Duodenal mucosa (tissue), 2 donors: ENCODE results near the gene SLC16A1.
"Not testable (repeated sequence)": the region's sequence is repeated elsewhere in the genome, so short reads cannot be mapped to it uniquely, and the experiment has no call there.

ENCODE experiments used
- H3K27ac ChIP-seq: one replicate; pipeline ENCODE4 v1.7.0; 2013; ENCODE audit warnings: low read depth, low read length
- H3K27me3 ChIP-seq, 2 donors: one replicate each; pipeline ENCODE4 v1.7.0; 2013; ENCODE audit warnings: low read length in 2 of 2, control low read depth in 1 of 2; ENCODE audit not compliant: insufficient read depth in 2 of 2, control insufficient read depth in 1 of 2
- H3K36me3 ChIP-seq, 2 donors: one replicate each; pipeline ENCODE4 v1.7.0; 2013; ENCODE audit warnings: low read length in 2 of 2, control low read depth in 1 of 2; ENCODE audit not compliant: insufficient read depth in 2 of 2, control insufficient read depth in 1 of 2
- H3K4me1 ChIP-seq, 2 donors: one replicate each; pipeline ENCODE4 v1.7.0; 2013; ENCODE audit warnings: low read length in 2 of 2, control low read depth in 1 of 2; ENCODE audit not compliant: insufficient read depth in 2 of 2, control insufficient read depth in 1 of 2
- H3K4me3 ChIP-seq, 2 donors: one replicate each; pipeline ENCODE4 v1.7.0; 2013; ENCODE audit warnings: low read length in 2 of 2, low read depth in 1 of 2
- H3K9ac ChIP-seq, 2 donors: one replicate each; pipeline ENCODE4 v1.7.0; 2013; ENCODE audit warnings: low read length in 2 of 2, low read depth in 1 of 2
- H3K9me3 ChIP-seq, 2 donors: one replicate each; pipeline ENCODE4 v1.7.0; 2013; ENCODE audit warnings: low read length in 2 of 2, control low read depth in 1 of 2; ENCODE audit not compliant: control insufficient read depth in 1 of 2

The SLC16A1 gene

DNA sequence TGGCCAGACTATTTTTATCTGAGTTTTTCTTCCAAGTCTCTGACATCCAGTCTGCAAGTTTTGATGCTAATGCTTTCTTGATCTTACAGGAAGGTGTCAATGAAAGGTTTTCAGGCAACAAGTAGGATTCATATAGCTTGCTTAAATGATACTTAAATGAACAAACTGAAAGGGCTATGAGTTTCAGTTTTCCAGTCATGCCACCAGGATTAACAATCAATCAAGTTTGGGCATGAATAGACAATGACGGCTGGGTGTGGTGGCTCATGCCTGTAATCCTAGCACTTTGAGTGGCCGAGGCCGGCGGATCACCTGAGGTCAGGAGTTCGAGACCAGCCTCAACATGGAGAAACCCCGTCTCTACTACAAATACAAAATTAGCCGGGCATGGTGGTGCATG, 34.3 kb upstream of the SLC16A1 start:
- H3K27me3 ChIP-seq = no peaks in the 10 kb centered on the region
- peaks cover 0 to 6% of the 10 kb centered on the region in 2 donors for H3K4me1 ChIP-seq
- no peak overlapping the region for H3K27ac ChIP-seq
- no peaks in the 10 kb centered on the region for H3K36me3 ChIP-seq
- H3K9me3 ChIP-seq = no peaks in the 10 kb centered on the region
- H3K9ac ChIP-seq = no peak overlapping the region
- H3K4me3 ChIP-seq = no peak overlapping the region

DNA sequence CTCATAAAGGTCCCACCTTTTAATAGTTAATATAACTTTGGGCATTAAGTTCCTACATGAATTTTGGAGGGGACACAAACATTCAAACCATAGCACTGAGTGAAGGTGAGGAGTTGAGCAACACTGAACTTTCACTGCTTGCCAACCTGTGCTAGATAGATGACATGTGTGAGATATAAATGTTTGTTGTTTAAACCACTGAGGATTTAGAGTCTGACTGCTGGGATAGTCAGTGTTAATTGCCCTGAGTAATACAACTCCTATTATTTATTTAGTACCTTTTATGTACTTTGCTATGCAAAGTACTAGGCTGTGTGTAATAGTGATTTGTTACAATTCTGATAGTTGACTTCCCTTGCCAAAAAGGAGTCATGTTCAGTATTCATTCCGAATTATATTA, 32.4 kb upstream of the SLC16A1 start:
- H3K27ac ChIP-seq = no peak overlapping the region
- no peaks in the 10 kb centered on the region for H3K27me3 ChIP-seq
- no peak overlapping the region for H3K9ac ChIP-seq
- H3K4me3 ChIP-seq = no peak overlapping the region
- H3K4me1 ChIP-seq = peaks cover 0 to 6% of the 10 kb centered on the region in 2 donors
- H3K9me3 ChIP-seq = no peaks in the 10 kb centered on the region
- no peaks in the 10 kb centered on the region for H3K36me3 ChIP-seq

GRCh38 chr1:112985123-112985522, 29.1 kb upstream of the SLC16A1 start:
- peaks cover 0 to 6% of the 10 kb centered on the region in 2 donors for H3K4me1 ChIP-seq

GRCh38 chr1:112983537-112984131, 27.6 kb upstream of the SLC16A1 start:
- no peak overlapping the region for H3K4me3 ChIP-seq
- H3K27ac ChIP-seq = no peak overlapping the region
- H3K36me3 ChIP-seq = no peaks in the 10 kb centered on the region
- H3K27me3 ChIP-seq = no peaks in the 10 kb centered on the region
- peaks cover 0 to 6% of the 10 kb centered on the region in 2 donors for H3K4me1 ChIP-seq
- H3K9me3 ChIP-seq = no peaks in the 10 kb centered on the region
- no peak overlapping the region for H3K9ac ChIP-seq

More at GRCh38 chr1:112985123-112985522, 29.1 kb upstream of the SLC16A1 start:
- H3K36me3 ChIP-seq = no peaks in the 10 kb centered on the region
- H3K9ac ChIP-seq = no peak overlapping the region
- H3K4me3 ChIP-seq = no peak overlapping the region
- no peaks in the 10 kb centered on the region for H3K27me3 ChIP-seq
- H3K27ac ChIP-seq = no peak overlapping the region
- H3K9me3 ChIP-seq = no peaks in the 10 kb centered on the region

- Histone ChIP-seq H3K4me1 (no peaks in the 10 kb centered on the region), H3K9ac (no peak overlapping the region), H3K36me3 (no peaks in the 10 kb centered on the region), H3K27me3 (no peaks in the 10 kb centered on the region), H3K27ac (no peak overlapping the region), H3K4me3 (no peak overlapping the region), H3K9me3 (no peaks in the 10 kb centered on the region)
Measured at GRCh38 chr1:112982853-112983536, 27.0 kb upstream of the SLC16A1 start.

DNA sequence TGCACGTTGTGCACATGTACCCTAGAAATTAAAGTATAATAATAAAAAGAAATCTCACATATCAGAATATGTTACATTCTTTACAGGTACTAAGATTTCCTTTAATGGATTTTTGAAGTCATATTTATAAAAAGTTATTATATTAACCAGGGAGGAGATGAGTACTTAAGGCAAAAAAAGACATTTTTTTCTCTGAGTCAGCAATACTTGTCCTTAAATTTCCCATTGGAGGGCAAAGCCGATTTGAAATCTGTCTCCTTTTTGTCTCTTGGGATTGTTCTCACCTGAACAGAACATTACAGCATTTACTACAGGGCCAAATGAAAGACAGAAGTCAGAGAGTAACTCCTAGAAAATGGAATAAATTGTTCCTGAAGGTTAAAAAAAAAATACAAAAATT, 26.3 kb upstream of the SLC16A1 start:
- Histone ChIP-seq H3K27ac (no peak overlapping the region), H3K9me3 (no peaks in the 10 kb centered on the region), H3K4me1 (no peaks in the 10 kb centered on the region), H3K4me3 (no peak overlapping the region), H3K36me3 (no peaks in the 10 kb centered on the region), H3K27me3 (no peaks in the 10 kb centered on the region), H3K9ac (no peak overlapping the region)

GRCh38 chr1:112981834-112982233, 25.8 kb upstream of the SLC16A1 start:
- H3K27me3 ChIP-seq, H3K4me1 ChIP-seq, H3K9ac ChIP-seq, H3K36me3 ChIP-seq, H3K27ac ChIP-seq, H3K9me3 ChIP-seq, H3K4me3 ChIP-seq: not testable (repeated sequence)

DNA sequence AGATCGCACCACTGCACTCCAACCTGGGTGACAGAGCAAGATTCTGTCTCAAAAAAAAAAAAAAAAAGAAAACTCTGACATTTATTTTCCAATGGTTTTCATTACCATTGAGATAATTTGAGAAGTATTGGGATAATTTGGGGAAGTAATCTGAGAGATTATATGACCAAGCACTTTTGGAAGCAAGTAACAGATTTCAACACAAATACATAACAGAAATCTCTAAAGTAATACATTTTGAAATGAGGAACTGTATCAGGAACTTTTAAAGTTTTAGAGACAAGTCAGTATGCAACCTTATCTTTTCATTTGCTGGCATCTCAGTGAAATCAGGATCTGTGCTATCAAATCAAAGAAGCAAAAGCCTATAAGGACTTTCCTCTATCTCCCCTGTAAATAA, 25.4 kb upstream of the SLC16A1 start:
- Histone ChIP-seq H3K27ac (no peak overlapping the region), H3K9me3 (no peaks in the 10 kb centered on the region), H3K4me1 (no peaks in the 10 kb centered on the region), H3K36me3 (no peaks in the 10 kb centered on the region), H3K27me3 (no peaks in the 10 kb centered on the region), H3K4me3 (no peak overlapping the region), H3K9ac (no peak overlapping the region)

DNA sequence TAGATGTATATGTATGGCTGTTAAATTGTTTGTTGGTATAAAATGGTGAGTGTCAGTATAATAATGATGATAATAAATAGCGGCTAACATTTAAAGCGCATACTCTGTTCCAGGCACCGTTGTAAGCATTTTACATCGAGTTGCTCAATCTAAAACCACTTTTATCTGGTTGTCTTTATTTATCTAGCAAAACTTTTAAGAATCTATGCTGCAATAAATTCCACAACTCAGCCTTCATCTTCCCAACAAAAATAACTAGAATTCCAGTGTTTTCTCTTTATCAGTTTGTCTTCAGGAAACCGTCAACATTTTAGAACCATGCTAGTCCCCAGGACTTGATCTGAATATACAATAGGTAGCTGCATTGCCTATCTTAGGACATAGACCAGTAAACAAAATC, 19.3 kb upstream of the SLC16A1 start:
- H3K27me3 ChIP-seq = no peaks in the 10 kb centered on the region
- no peaks in the 10 kb centered on the region for H3K4me1 ChIP-seq
- no peak overlapping the region for H3K4me3 ChIP-seq
- H3K27ac ChIP-seq = no peak overlapping the region
- H3K9me3 ChIP-seq = no peaks in the 10 kb centered on the region
- H3K9ac ChIP-seq = no peak overlapping the region
- H3K36me3 ChIP-seq = peaks cover 0 to 3% of the 10 kb centered on the region in 2 donors

DNA sequence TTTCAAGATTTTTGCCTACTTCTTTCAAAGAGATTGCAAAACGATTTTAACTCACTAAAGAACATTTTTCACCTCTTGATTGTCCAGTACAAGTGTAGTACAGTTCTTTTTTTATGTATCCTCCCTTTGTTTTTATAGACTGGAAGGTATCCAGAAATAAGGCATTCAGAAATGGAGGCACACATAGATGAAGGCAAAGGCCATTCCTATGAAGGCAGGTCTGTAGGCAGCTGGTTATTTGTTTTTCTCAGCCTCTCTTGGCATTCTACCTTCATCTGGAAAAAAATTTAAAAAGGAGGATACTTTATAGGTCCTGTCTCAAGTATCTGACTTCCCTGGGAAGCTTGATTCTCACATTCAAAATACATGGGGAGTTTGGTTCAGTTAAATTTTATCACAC, 18.6 kb upstream of the SLC16A1 start:
- H3K4me1 ChIP-seq = no peaks in the 10 kb centered on the region
- H3K27me3 ChIP-seq = no peaks in the 10 kb centered on the region
- no peak overlapping the region for H3K9ac ChIP-seq
- H3K36me3 ChIP-seq = peaks cover 0 to 3% of the 10 kb centered on the region in 2 donors
- H3K4me3 ChIP-seq = no peak overlapping the region
- no peak overlapping the region for H3K27ac ChIP-seq
- H3K9me3 ChIP-seq = no peaks in the 10 kb centered on the region
